ENCODE data around the gene UNK. TPM values are rescaled to one million over a fixed set of nuclear protein-coding genes. Genes with fewer than 3 reads are reported as not detected.

UNK gene
- total and polyA plus RNA-seq, 9 of the 15 experiments (the other 6 are each of a cell fraction or from before 2014, with no cell fraction given) = 12.8 to 38.6 (median 24.8) TPM

DNA sequence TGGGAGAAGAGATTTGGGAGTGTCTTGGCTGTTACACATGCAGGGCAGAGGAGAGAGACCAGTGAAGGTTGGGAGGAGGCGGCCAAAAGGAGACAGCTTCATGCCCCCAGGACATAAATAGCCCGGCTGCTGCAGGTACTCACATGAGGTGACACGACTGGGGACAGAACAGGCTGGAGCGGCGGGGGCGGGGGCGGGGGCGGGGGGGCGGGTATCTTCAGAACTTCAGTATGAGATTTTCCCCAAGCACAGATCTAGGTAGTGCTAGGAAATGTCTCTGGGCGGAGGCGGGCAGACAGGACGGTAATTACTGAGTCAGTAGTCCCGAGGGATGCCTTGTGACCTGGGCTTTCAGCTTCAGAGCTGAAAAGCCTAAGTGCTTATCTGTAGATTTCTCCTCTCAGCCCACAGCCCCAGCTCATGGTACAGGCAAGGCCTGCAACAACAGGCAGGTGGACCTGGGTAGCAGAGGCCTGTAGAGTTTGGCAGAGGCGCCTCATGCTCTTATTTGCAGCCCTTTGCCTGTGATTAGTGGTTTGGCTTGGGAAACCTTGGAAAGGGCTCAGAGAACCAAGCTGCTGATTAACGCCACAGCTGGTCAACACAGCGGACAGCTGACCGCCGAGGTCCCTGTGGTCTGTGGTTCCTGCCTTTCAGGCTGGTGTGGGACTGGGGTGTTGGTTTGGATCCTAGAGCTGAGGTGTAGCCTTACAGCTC, 24.5 kb downstream of the UNK start (continued):
- TF ChIP-seq, protein P1, sequence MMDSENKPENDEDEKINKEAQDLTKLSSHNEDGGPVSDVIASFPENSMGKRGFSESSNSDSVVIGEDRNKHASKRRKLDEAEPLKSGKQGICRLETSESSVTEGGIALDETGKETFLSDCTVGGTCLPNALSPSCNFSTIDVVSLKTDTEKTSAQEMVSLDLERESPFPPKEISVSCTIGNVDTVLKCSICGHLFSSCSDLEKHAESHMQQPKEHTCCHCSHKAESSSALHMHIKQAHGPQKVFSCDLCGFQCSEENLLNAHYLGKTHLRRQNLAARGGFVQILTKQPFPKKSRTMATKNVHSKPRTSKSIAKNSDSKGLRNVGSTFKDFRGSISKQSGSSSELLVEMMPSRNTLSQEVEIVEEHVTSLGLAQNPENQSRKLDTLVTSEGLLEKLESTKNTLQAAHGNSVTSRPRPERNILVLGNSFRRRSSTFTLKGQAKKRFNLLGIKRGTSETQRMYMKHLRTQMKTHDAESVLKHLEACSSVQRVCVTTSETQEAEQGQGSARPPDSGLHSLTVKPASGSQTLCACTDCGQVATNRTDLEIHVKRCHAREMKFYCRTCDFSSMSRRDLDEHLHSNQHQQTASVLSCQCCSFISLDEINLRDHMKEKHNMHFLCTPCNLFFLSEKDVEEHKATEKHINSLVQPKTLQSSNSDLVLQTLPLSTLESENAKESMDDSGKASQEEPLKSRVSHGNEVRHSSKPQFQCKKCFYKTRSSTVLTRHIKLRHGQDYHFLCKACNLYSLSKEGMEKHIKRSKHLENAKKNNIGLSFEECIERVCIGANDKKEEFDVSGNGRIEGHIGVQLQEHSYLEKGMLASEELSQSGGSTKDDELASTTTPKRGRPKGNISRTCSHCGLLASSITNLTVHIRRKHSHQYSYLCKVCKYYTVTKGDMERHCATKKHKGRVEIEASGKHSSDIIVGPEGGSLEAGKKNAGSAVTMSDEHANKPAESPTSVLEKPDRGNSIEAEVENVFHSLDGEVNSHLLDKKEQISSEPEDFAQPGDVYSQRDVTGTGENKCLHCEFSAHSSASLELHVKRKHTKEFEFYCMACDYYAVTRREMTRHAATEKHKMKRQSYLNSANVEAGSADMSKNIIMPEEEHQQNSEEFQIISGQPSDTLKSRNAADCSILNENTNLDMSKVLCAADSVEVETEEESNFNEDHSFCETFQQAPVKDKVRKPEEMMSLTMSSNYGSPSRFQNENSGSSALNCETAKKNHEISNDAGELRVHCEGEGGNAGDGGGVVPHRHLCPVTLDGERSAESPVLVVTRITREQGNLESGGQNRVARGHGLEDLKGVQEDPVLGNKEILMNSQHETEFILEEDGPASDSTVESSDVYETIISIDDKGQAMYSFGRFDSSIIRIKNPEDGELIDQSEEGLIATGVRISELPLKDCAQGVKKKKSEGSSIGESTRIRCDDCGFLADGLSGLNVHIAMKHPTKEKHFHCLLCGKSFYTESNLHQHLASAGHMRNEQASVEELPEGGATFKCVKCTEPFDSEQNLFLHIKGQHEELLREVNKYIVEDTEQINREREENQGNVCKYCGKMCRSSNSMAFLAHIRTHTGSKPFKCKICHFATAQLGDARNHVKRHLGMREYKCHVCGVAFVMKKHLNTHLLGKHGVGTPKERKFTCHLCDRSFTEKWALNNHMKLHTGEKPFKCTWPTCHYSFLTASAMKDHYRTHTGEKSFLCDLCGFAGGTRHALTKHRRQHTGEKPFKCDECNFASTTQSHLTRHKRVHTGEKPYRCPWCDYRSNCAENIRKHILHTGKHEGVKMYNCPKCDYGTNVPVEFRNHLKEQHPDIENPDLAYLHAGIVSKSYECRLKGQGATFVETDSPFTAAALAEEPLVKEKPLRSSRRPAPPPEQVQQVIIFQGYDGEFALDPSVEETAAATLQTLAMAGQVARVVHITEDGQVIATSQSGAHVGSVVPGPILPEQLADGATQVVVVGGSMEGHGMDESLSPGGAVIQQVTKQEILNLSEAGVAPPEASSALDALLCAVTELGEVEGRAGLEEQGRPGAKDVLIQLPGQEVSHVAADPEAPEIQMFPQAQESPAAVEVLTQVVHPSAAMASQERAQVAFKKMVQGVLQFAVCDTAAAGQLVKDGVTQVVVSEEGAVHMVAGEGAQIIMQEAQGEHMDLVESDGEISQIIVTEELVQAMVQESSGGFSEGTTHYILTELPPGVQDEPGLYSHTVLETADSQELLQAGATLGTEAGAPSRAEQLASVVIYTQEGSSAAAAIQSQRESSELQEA (IDR thresholded peaks at IDR 0.05; ENCODE audit: low read depth) = no peak
- TF ChIP-seq RAD21 (CRISPR knock-in tag; conservative IDR thresholded peaks at IDR 0.05 in 1 of 2, IDR thresholded peaks at IDR 0.05 in 1 of 2) (peak in 1 of 2 experiments; percentile 11; a peak in 1 of 4 replicates), TFAP4 (CRISPR knock-in tag; IDR thresholded peaks at IDR 0.05; ENCODE audit: borderline replicate concordance) (peak; percentile 71; the same call in 1 of the 2 replicates), ZEB2 (IDR thresholded peaks at IDR 0.05) (no peak), NR2C1 (IDR thresholded peaks at IDR 0.05) (no peak), NR2C1 (tag; IDR thresholded peaks at IDR 0.05) (no peak), NR3C1 (CRISPR knock-in tag; IDR thresholded peaks at IDR 0.05) (no peak), JUND (IDR thresholded peaks at IDR 0.05; ENCODE audit: borderline replicate concordance, low read depth, low read length) (peak; percentile 28; the same call in 1 of the 2 replicates), JUND (tag; IDR thresholded peaks at IDR 0.05; ENCODE audit: borderline replicate concordance, low read depth, low read length) (no peak; the same call in 2 of the 3 replicates), E2F5 (CRISPR knock-in tag; IDR thresholded peaks at IDR 0.05) (no peak), ZNF644 (tag; IDR thresholded peaks at IDR 0.05; ENCODE audit: low read depth) (0 out of 2 replicates have a peak, but pooled peaks have one; percentile 55), ERF (CRISPR knock-in tag; IDR thresholded peaks at IDR 0.05) (0 out of 2 replicates have a peak, but pooled peaks have one; percentile 21)
- TF ChIP-seq, protein P2, sequence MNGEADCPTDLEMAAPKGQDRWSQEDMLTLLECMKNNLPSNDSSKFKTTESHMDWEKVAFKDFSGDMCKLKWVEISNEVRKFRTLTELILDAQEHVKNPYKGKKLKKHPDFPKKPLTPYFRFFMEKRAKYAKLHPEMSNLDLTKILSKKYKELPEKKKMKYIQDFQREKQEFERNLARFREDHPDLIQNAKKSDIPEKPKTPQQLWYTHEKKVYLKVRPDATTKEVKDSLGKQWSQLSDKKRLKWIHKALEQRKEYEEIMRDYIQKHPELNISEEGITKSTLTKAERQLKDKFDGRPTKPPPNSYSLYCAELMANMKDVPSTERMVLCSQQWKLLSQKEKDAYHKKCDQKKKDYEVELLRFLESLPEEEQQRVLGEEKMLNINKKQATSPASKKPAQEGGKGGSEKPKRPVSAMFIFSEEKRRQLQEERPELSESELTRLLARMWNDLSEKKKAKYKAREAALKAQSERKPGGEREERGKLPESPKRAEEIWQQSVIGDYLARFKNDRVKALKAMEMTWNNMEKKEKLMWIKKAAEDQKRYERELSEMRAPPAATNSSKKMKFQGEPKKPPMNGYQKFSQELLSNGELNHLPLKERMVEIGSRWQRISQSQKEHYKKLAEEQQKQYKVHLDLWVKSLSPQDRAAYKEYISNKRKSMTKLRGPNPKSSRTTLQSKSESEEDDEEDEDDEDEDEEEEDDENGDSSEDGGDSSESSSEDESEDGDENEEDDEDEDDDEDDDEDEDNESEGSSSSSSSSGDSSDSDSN (IDR thresholded peaks at IDR 0.05; ENCODE audit: borderline replicate concordance in 1 of 2, low read depth in 2 of 2, low read length in 2 of 2) = 0 out of 4 replicates have a peak, but pooled peaks of 1 of the 2 experiments have one; percentile 21
